GM12873 (cell line): ENCODE data around the gene MRPS6.

Experiments
- TF ChIP-seq, protein P1 (sequence below): IDR thresholded peaks from 2 replicates; pipeline ENCODE4 v1.5.1; 2012; ENCODE audit warnings: low read depth, mild to moderate bottlenecking, moderate library complexity, low read length, control low read depth; ENCODE audit not compliant: insufficient read depth; ENCODE audit errors: missing control alignments

The MRPS6 gene

DNA sequence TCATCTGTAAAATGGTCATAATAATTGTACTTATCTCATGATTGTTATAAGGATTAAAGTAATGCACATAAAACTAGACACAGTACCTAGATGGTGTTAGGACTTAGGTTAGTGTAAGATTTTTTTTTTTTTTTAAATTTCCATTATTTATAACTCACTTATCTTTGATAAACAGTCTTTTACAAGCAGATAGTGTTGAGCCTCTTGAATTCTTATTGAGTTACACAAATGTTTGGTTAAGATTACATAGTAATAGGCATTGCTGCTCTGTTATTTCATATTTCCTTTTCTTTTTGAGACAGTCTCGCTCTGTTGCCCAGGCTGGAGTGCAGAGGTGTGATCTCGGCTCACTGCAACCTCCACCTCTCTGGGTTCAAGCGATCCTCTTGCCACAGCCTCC lies 15.4 kb downstream of the MRPS6 start:
- TF ChIP-seq, protein P1, sequence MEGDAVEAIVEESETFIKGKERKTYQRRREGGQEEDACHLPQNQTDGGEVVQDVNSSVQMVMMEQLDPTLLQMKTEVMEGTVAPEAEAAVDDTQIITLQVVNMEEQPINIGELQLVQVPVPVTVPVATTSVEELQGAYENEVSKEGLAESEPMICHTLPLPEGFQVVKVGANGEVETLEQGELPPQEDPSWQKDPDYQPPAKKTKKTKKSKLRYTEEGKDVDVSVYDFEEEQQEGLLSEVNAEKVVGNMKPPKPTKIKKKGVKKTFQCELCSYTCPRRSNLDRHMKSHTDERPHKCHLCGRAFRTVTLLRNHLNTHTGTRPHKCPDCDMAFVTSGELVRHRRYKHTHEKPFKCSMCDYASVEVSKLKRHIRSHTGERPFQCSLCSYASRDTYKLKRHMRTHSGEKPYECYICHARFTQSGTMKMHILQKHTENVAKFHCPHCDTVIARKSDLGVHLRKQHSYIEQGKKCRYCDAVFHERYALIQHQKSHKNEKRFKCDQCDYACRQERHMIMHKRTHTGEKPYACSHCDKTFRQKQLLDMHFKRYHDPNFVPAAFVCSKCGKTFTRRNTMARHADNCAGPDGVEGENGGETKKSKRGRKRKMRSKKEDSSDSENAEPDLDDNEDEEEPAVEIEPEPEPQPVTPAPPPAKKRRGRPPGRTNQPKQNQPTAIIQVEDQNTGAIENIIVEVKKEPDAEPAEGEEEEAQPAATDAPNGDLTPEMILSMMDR = no peak

DNA sequence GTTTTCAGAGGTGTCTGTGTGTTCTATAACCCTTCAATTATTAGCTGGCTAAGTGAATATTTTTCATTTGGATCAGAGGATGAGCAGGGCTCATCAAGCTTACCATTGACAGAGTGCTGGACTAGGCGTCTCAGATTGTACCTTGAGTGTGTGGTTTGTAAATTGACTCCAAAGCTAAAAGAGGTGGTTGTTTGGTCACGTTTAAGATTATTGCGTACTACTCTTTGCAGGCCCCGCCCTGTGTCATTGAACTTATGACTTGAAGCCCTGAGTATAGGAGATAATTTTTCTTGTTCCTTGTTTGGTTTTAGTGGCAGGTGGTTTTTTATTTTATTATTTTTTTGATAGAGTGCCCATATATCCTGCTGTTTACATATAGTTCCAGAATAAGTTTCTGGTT lies 17.7 kb downstream of the MRPS6 start:
- TF ChIP-seq, protein P1 = no peak

DNA sequence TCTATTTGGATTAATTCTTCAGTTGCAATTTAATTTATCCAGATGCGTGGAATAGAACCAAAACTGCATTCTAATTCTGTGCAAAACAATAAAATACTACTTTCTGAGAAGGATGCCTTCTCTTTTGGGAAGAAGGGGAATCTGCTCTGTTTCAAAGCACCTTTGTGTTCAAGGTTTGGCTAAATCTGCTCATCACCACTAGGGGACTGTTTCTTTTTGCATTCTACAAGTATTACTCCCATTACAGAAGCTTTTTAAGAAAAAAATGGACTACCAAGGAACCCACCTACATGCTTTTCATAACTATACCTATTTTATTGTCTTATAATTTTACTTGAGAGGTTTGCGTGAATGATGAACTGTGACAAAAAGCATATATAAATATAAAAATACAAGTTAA lies 18.2 kb downstream of the MRPS6 start:
- TF ChIP-seq, protein P1 = peak; percentile 54

DNA sequence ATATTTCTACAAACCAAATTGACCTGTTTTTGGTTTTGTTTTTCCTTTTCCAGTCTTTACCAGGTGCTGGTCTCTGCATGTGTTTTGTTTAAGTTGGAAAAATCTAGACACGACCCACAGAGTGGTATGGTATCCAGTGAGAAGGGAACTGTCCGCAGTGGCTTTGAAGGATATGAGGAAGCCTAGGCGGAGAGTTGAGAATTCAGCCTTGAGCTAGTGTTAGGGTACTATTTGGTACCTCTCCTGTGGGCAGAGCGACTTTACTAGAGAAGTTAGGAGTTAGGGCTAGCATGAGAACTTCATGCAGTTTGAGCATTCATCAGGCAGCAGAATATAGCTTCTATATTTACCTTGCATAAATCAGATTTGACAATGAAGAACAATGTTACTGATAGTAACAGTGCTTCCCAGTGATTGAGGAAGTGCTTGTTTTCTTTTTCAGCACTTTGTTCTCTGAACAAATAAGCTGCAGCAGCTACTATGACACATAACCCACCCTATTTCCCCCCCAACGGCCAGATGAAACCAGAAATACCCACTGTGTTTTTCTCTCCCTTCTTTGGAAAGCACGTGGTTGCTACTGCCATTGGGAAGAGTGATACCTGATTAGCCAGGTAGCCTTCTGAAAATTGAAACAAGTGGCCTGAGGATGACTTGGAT lies 19.0 kb downstream of the MRPS6 start:
- TF ChIP-seq, protein P1 = no peak

DNA sequence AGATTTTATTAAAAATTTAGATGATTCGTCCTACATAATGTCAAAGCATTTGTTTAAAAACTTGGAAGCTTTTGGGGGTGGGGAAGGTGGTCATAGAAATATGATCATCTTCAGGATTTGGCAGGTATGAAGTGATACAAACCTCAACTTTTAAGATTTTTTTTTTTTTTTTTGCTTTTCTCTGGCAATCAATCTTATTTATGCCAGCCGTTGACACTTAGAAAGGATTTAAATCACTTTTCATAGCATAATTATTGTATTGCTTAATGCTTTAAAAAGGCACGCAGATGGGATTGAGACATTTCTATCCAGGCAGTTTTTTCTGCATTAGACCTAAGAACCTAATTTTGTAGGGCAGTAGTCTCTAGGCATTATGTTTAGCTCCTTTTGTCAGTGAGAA lies 19.7 kb downstream of the MRPS6 start:
- TF ChIP-seq, protein P1 = no peak

DNA sequence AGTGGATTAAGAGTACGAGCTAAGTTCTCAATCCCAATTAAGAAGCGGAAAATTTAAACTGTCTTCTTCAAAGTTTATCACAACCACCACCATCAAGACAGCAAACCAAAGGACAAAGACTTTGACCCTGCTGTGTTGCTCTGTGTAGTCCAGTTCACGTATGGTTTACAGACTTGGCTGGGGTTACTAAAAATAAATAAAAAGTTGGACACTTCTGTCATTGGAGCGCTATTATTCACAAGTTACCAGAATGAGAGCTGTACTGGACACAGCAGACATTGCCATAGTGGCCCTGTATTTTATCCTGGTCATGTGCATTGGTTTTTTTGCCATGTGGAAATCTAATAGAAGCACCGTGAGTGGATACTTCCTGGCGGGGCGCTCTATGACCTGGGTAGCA lies 21.6 kb downstream of the MRPS6 start:
- TF ChIP-seq, protein P1 = no peak

DNA sequence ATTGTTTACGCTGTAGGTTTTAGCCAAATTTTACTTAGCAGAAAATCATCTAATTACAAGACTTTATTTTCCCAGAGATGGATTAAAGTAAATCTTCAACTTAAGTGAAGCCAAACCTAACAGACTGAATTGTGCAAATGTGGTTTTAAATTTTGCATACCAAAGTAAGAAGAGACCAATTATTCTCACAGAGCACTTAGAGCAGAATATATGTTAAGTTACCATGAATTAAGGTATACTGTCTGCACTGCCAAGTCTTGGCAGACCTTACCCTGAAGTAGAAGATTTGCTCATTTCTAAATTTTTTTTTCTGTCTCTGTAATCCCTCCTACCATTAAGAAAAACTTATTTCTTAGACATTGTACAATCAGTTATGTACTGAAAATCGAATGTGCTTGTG lies 24.1 kb downstream of the MRPS6 start:
- TF ChIP-seq, protein P1 = no peak
